22Rv1 (cell line): ENCODE results near the gene PRKD2.

Source experiments
- H3K27ac ChIP-seq: fragments of 450-650 bp; 2 replicates; pipeline ENCODE4 v1.5.1; 2017
- ZFX ChIP-seq: fragments of 450-650 bp; IDR thresholded peaks from 2 replicates; pipeline ENCODE4 v1.6.1; 2017; ENCODE audit warnings: antibody characterized with exemption, borderline replicate concordance
- TF ChIP-seq, protein P1 (sequence below): fragments of 450-650 bp; IDR thresholded peaks from 2 replicates; pipeline ENCODE4 v1.5.1; 2017; ENCODE audit warnings: mild to moderate bottlenecking

Gene PRKD2

DNA sequence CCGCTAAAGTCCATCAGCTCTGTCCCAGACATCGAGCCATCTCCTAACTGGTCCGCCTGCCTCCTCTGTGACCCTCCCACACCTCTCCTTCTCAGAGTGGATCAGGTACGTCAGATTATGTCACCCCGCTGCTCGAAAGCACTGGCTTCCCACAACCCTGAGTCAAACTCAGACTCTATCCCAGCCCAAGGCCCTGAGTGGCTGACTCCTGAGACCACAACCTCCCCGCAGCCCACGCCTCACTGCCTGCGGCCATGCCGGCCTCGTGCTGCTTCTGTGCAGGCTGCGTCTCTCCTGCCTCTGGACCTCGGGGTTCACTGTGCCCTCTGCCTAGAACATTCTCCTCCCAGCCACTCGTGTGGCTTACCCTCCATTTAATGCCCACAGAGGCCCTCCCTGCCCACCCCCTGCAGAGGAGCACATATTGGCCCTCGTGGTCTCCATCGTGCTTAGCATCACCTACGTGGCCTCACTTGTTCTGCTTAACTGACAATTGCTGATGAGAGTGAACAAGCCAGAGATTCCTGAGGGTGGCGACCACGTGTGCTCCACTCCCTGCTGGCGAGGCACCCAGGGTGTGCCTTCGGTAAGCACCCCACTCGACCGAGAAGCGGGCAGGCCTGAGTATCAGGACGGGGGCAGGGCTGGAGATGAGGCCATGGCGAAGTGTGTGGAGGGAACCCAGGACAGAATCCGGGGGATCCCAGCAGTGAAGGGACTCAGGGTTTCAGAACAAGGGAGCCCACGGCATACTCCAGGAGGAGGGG lies 15.4 kb upstream of the PRKD2 start:
- no peak overlapping the region for H3K27ac ChIP-seq
- TF ChIP-seq ZFX = no peak
- TF ChIP-seq, protein P1, sequence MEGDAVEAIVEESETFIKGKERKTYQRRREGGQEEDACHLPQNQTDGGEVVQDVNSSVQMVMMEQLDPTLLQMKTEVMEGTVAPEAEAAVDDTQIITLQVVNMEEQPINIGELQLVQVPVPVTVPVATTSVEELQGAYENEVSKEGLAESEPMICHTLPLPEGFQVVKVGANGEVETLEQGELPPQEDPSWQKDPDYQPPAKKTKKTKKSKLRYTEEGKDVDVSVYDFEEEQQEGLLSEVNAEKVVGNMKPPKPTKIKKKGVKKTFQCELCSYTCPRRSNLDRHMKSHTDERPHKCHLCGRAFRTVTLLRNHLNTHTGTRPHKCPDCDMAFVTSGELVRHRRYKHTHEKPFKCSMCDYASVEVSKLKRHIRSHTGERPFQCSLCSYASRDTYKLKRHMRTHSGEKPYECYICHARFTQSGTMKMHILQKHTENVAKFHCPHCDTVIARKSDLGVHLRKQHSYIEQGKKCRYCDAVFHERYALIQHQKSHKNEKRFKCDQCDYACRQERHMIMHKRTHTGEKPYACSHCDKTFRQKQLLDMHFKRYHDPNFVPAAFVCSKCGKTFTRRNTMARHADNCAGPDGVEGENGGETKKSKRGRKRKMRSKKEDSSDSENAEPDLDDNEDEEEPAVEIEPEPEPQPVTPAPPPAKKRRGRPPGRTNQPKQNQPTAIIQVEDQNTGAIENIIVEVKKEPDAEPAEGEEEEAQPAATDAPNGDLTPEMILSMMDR = no peak

DNA sequence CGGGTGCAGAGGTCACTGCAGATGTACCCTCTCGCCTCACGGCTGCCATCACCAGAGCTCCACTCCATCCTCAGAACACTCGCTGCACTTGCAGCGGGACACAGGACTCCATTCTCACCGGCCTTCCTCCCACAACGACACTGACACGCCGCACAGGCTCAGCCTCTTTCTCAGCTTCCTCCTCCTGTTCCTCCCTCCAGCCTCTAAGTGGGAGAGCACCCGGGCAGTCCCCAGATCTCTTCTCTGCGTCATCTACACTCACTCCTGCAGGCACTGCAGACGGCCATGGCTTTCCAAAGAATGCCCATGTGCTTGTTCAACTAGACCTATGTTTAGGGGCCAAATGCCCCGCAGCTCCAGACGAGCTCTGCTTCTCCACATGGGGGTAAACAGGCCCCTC lies 14.7 kb upstream of the PRKD2 start:
- TF ChIP-seq ZFX = no peak
- TF ChIP-seq, protein P1 = no peak
- no peak overlapping the region for H3K27ac ChIP-seq

DNA sequence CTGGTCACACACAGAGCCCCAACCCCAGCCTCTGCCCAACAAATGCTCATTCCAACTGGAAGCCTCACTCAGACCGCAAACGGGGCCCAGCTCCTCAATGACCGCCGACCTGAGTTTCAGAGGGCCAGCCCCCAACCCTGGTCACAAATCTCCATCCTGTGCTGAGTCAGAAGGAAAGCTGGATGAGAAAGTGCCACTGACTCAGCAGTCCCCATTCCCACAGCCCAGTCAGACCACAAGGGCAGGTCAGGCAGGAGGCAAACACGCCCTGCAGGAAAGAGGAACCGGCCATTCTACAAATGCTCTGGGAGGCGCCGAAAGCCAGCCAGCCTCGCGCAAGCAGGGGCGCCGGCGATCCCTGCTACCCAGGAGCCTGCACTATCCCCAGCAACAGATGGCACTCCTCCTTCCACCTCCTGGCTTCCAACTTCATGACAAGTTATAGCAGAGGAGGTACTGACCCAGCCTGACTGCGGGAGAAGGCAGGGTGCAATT lies 14.1 kb upstream of the PRKD2 start:
- TF ChIP-seq, protein P1 = no peak
- no peak for TF ChIP-seq ZFX
- no peak overlapping the region for H3K27ac ChIP-seq

DNA sequence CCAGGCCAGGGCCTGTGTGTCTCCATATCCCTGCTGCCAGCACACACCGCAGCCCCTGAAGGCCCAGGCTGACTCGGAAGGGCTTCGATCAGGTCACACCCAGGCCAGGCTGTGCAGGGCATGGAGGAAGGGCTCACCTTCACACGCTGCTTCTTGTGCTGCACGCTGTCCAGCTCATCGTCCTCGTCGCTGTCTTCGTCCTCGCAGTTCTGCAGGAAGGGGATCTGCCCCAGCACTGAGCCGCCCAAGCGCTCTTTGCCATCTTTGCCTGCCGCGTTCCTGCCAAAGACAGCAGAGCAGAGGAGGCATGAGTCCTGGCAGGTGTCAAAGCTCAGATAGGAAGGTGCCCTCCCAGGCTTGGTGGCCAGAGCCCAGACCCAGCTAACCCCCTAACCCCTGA lies 13.7 kb upstream of the PRKD2 start:
- no peak overlapping the region for H3K27ac ChIP-seq
- TF ChIP-seq, protein P1 = no peak
- no peak for TF ChIP-seq ZFX

DNA sequence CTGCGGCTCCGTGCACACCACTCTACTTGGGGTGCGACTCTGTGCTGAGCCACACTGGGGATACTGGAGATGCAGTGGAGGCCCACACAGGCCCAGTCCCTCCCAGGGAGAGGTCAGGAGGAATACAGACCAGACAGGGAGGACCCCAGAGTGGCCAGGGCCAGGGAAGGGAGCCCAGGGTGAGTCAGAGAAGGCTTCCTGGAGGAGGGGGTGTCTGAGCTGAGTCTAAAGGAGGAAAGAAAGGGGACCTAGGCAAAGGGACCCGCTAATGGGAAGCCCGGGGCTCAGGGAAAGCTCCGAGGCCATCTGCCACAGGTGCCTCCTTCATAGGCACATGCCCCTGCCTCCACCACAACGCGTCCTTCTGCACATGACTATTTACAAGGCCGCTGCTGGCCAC lies 13.3 kb upstream of the PRKD2 start:
- H3K27ac ChIP-seq = no peak overlapping the region

DNA sequence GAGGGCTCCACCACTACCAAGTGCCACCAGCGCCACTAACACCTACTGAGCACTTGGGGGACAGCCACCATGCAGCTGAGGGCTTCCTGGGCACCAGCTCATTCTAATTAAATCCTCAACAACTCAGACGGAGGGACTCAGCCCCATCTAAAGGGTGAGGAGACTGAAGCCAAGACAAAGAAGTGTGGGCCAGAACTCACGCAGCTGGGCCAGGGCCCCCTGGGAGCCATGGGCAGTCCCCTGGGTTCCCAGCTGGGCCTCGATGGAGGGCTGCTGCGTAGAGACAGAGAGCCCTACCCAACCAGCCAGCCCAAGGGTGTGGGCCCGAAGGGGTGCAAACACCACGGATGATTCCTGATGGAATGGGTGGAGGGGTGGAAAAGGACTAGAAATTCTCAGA lies 12.8 kb upstream of the PRKD2 start:
- H3K27ac ChIP-seq = no peak overlapping the region

More for the DNA sequence above, 13.3 kb upstream of the PRKD2 start:
- TF ChIP-seq, protein P1 = no peak
- TF ChIP-seq ZFX = no peak

More for the DNA sequence above, 12.8 kb upstream of the PRKD2 start:
- TF ChIP-seq, protein P1 = no peak
- no peak for TF ChIP-seq ZFX
